ENCODE results near the gene TTC7B.

Gene TTC7B

GRCh38 chr14:90599748-90600507 lies 216.3 kb downstream of the TTC7B start:
- no peak for DNase-seq (ENCODE audit: low read depth)

DNA sequence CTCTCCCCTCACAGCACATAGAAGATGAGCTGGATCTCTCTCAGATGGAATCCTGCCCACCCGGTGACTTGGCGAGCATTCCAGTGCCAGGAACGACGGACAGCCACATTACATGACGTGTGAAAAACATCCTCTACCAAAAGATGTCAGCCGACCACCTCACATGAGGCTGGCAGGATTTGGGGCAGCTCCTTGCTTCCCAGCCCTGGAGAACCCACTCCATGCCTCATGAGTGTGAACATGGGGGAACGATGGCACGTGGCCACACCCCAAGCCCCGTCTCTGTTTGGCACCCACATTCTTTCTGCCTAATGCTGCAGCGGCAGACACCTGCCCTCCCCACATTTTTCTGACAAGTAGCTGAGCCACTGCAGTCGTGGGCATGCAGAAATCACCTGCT lies 216.9 kb downstream of the TTC7B start:
- no peak for DNase-seq (ENCODE audit: low read depth)

DNA sequence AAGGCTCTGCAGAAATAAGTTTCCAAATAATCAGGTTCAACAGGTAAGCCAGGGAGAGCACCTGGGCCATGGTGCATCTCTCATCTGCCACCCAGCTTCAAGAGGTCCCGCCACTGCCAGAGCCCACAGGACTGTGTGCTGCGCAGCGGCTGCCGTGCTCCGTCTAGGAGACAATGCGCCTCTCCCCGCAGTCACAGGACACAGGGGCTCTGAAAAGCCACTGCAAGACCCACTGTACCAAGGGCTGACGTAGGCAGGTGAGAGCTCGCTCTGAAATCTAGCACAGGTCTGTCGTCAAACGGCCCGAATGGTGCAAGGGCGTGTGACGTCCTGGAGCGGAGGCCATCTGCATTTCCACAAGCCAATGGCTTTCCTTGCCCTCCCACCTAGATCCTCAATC lies 218.3 kb downstream of the TTC7B start:
- no peak for DNase-seq (ENCODE audit: low read depth)

GRCh38 chr14:90596733-90597132 lies 219.5 kb downstream of the TTC7B start:
- no peak for DNase-seq (ENCODE audit: low read depth)

DNA sequence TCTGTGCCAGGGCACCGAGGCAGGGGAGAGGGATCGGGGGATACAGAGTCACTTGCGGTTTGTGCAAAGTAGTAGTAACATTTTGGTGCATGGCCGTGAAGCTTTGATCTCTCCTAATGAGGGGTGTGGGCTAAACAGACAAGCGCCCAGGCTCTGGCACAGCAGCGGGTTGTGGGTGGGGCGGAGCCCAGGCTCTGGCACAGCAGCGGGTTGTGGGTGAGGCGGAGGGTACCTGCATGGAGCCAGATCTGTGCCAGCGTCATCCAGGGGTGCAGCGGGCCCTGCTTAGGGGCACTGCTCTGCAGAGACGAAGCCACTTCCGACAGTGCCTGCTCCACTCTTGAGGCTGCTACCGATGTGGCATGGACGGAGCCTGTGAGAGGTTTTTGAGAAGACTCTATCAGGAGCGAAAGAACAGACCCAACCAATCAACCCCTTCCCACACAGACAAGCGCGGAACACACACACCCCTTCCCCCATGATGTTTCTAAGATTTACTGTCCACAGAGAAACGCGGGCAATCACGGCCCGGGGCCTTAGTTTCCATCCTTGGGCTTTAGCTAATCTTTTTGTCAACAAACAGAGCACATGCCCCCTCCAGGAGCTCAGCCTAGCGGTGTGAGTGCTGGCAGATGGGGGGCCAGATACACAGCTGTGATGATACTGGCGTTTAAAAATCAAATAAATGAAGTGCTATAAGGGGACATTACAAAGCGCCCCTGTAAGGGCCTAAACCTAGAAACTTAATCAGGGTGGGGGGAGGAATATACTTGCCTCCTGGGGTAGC lies 222.8 kb downstream of the TTC7B start:
- DNase-seq (ENCODE audit: low read depth): no peak

DNA sequence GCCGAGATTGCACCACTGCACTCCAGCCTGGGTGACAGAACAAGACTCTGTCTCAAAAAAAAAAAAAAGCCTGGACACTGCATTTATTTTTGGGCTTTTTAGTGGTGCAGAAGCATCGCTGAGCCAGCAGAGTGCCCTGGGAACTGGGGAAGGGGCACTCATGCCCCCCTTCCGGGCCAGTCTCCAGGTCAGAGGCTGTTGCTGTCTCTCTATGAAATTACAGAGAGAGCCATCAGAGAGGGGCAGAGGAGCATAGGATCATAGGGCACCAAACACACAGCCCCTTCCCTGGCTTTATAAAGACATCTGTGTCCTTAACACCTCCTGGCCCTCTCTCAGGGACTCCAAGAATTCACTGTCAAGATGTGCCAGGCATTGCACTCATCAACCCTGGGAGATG lies 223.6 kb downstream of the TTC7B start:
- DNase-seq (ENCODE audit: low read depth): no peak

DNA sequence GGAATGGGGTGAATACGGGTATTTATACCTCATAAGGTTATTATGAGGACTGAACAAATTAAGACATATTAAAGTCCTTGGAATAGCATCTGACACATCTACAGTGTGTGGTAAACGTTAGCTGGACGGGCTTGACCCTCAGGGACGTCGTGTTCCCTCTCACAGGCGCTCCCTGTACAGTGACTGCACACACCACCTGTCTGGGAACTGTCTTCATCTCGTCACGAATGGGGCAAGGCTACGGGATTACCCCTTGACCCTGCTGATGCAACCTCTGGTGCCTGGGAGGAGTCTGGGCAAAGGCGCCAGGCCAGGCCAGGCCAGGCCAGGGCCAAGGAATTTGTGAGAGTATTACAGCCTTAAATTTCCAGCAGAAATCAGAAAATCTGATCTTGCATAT lies 228.3 kb downstream of the TTC7B start:
- DNase-seq (ENCODE audit: low read depth): no peak

- DNase-seq (ENCODE audit: low read depth): no peak
These were observed 228.8 kb downstream of the TTC7B start for GRCh38 chr14:90587252-90587910.

DNA sequence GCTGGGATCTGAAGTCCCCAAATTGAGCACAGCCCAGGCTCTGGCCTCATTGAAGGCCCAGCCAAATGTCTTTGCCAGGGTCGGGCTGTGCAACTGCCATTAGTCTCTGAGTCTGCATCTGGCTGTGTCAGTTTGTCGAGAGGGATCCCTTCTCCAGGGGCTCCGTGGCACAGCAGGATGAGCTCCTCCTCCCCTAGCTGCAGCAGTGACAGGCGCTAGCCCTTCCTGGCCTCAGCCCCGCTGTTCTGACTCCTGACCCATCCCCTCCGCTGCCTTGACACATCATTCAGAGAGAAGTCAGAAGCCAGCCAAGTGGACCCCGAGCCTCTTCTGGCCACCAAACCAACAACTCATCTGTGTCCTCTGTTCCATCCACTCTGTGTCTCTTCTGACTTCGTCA lies 231.1 kb downstream of the TTC7B start:
- DNase-seq (ENCODE audit: low read depth): no peak

GRCh38 chr14:90583916-90584605 lies 232.2 kb downstream of the TTC7B start:
- DNase-seq (ENCODE audit: low read depth): no peak

DNA sequence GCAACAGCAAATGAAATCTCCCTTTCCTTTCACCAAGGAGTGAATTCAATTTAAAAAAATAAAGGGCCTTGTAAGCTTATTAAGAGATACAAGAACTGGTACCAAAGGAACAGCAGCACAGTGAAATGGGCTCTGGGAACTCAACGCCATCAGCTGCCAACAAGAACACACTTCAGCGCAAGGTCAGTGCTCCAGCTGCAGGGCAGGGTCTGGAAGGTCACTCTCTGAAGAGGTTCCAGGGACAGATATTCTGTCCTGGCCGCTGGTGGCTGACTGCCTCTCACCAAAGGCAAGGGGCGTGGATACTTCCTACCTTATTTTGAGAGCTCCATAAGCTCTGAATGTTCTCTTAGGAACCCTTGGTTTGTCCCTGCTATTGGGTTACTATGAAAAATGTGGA lies 232.8 kb downstream of the TTC7B start:
- no peak for DNase-seq (ENCODE audit: low read depth)

GRCh38 chr14:90582166-90582565 lies 234.1 kb downstream of the TTC7B start:
- no peak for DNase-seq (ENCODE audit: low read depth)

GRCh38 chr14:90581745-90582144 lies 234.5 kb downstream of the TTC7B start:
- no peak for DNase-seq (ENCODE audit: low read depth)

- DNase-seq (ENCODE audit: low read depth): no peak
These were observed 235.6 kb downstream of the TTC7B start for GRCh38 chr14:90580377-90581335.

GRCh38 chr14:90579816-90580215 lies 236.4 kb downstream of the TTC7B start:
- no peak for DNase-seq (ENCODE audit: low read depth)

DNA sequence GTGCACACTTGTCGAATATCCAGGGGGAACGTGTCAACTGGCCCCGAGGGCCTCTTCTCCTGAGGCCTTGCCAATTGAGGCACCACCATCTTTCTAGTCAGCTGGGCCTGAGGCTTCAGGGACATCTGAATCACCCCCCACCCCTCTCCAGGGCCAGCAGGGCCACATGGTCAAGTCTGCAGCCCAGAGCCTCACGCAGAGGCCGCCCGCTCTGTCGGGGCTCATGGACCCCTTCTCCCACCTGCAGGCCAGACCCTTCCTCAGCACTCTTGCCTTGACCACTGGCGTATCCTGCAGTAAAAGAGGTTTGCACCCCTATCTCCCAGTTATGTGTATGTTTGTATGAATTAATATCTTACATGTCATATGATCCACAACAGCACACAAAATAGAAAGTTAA lies 237.1 kb downstream of the TTC7B start:
- no peak for DNase-seq (ENCODE audit: low read depth)

- DNase-seq (ENCODE audit: low read depth): no peak
These were observed 237.8 kb downstream of the TTC7B start for GRCh38 chr14:90578283-90578985.

DNA sequence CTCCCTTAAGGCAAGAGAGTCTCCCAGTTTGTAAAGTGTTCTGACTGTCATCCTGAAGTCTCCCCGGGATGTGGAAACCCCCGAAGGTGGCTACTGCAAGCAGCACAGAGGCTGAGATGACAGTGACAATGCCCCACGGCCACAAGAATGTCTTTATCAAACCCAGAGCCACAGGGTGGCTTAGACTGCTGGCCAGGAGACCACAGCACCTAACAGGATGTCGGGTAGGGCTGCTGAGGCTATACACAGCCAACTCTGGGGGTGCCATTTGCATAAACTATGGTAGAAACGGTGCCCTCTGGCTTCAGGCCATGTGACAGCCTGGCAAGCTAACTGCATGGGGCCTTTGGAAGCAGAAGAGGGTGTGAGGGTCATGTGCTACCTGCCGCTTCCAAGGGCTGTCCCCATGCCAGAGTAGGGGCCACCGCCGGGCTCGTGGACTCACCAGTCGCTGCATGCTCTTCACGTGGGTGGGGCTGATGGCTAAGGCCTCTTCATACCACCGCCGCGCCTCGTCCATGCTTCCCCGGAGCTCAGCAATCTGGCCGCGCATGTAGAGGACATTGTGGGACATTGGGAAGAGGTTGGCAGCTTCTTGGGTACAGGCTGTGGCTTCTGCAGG lies 238.5 kb downstream of the TTC7B start:
- no peak for DNase-seq (ENCODE audit: low read depth)

GRCh38 chr14:90576981-90577660 lies 239.1 kb downstream of the TTC7B start:
- DNase-seq (ENCODE audit: low read depth): no peak

GRCh38 chr14:90576581-90576980 lies 239.6 kb downstream of the TTC7B start:
- DNase-seq (ENCODE audit: low read depth): no peak
